NB4 (cell line): Measurements from ENCODE around the gene PRR5L.
"Not testable (repeated sequence)": the region's sequence is repeated elsewhere in the genome, so short reads cannot be mapped to it uniquely, and the experiment has no call there.

Source experiments
- DNase-seq: peaks from one replicate; pipeline ENCODE4 v3.0.0; 2010; ENCODE audit warnings: low read depth
- H3K4me3 ChIP-seq: one replicate; pipeline ENCODE4 v1.5.1; 2011; ENCODE audit warnings: mild to moderate bottlenecking, low read depth, low read length, moderate library complexity
- MYC ChIP-seq: IDR thresholded peaks from 2 replicates; pipeline ENCODE4 v1.6.1; 2011; ENCODE audit warnings: low read depth, low read length
- POLR2A ChIP-seq: IDR thresholded peaks from 2 replicates; pipeline ENCODE4 v1.6.1; 2011; ENCODE audit warnings: mild to moderate bottlenecking; ENCODE audit not compliant: insufficient read length; ENCODE audit errors: extremely low read depth
- TF ChIP-seq, protein P1 (sequence below): IDR thresholded peaks from 2 replicates; pipeline ENCODE4 v1.6.1; 2011; ENCODE audit warnings: low read depth, low read length
- TF ChIP-seq, protein P2 (sequence below): IDR thresholded peaks from one replicate; pipeline ENCODE4 v1.5.1; 2012; ENCODE audit warnings: low read depth, low read length

PRR5L gene

DNA sequence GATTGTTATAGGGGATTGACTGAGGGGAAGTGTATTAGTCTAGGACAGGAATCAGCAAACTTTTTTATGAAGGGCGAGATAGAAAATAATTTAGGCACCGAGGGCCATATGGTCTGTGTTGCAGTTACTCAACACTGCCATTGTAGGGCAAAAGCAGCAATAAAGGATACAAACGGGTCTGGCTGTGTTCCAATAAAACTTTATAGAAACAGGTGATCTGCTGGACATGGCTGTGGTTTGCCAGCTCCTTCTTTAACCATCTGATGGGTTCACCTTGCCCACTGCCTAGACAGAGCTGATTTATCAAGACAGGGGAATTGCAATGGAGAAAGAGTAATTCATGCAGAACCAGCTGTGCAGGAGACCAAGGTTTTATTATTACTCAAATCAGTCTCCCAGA, 20.0 kb downstream of the PRR5L start:
- H3K4me3 ChIP-seq = no peak overlapping the region
- DNase-seq = no peak
- TF ChIP-seq, protein P1, sequence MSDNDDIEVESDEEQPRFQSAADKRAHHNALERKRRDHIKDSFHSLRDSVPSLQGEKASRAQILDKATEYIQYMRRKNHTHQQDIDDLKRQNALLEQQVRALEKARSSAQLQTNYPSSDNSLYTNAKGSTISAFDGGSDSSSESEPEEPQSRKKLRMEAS = no peak

DNA sequence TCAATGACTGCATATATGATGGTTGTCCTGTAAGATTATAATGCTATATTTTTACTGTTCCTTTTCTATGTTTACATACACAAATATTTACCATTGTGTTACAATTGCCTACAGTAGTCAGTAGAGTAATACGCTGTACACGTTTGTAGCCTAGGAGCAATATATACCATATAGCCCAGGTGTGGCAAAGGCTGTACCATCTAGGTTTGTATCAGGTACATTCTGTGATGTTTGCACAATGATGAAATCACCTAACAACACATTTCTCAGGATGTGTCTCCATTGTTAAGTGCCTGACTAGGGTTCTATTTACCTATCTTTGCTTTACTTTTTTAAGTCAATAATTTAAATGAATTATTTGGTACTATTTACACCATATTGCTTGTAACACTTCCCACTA, 21.9 kb downstream of the PRR5L start:
- TF ChIP-seq POLR2A (no peak), MYC (no peak)
- TF ChIP-seq, protein P2, sequence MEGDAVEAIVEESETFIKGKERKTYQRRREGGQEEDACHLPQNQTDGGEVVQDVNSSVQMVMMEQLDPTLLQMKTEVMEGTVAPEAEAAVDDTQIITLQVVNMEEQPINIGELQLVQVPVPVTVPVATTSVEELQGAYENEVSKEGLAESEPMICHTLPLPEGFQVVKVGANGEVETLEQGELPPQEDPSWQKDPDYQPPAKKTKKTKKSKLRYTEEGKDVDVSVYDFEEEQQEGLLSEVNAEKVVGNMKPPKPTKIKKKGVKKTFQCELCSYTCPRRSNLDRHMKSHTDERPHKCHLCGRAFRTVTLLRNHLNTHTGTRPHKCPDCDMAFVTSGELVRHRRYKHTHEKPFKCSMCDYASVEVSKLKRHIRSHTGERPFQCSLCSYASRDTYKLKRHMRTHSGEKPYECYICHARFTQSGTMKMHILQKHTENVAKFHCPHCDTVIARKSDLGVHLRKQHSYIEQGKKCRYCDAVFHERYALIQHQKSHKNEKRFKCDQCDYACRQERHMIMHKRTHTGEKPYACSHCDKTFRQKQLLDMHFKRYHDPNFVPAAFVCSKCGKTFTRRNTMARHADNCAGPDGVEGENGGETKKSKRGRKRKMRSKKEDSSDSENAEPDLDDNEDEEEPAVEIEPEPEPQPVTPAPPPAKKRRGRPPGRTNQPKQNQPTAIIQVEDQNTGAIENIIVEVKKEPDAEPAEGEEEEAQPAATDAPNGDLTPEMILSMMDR = no peak
- TF ChIP-seq, protein P1 = no peak
- H3K4me3 ChIP-seq = no peak overlapping the region
- DNase-seq = no peak

DNA sequence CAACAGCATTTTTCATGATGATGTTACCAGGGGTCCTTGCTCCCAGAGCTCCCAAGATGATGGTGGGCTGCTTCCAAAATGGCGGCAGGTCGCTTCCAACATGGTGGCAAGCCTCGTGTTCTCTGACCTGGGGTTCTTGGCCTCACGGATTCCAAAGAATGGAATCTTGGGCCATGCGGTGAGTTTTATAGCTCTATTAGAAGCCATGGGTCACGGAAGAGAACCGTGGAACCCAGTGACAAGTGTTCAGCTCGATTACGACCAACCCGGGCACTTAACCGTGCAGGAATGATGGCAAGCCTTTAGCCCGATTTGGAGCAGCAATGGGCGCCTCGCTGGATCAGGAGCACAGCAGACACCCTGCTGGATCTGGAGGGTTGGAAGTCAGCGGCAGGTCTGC, 28.9 kb downstream of the PRR5L start:
- not testable (repeated sequence) for H3K4me3 ChIP-seq, DNase-seq

DNA sequence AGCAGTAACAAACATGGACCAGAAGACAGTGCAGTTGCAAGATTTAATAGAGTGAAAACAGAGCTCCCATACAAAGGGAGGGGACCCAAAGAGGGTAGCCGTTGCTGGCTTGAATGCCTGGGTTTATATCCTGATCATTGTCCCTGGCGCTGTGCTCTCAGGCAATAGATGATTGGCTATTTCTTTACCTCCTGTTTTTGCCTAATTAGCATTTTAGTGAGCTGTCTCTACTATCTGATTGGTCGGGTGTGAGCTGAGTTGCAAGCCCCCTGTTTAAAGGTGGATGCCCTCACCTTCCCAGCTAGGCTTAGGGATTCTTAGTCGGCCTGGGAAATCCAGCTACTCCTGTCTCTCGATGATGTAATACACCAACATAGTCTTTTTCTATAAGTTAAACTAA, 29.3 kb downstream of the PRR5L start:
- DNase-seq = not testable (repeated sequence)

DNA sequence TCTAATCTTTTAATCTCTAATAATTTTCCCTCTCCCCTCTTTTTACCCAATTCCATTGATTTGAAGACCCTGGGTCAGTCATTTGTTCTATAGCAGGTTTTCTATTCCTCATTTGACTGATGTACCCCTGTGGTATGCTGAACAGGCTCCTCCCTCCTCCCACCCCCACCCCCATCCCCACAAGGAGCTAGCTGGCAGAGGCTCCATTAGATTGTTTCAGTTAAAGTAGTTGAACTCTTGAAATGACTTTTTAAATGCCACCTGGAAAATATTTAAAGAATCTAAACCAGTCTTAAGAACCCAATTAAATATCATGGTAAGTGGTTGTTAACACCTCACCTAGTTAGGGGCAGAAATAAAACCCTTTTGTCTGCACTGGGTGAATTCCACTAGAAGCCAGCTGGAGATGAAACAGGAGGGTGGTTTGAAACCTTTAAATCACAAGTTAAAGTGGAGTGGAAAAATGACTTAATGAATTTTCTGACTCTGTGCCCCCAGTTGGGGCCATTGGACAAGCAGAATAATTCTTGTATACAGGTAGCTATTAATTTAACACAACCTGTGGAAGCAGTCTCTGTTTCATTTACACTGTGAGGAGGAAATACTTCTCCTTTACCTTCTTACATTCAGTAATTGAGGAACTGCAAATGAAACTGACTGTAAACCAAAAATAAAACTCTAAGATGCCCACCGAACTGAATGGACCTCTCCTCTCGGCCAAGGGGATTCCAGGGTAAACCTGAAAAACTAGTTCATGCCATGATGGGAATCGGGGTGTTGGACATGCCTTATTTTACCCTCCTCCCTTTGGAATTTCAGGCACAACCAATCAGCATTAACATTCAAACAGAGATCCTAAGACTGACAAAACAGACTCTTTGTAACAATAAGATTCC, 30.7 kb downstream of the PRR5L start:
- DNase-seq = no peak
- no peak for TF ChIP-seq POLR2A
- TF ChIP-seq, protein P2 = no peak
- TF ChIP-seq, protein P1 = no peak
- TF ChIP-seq MYC = no peak
- H3K4me3 ChIP-seq = no peak overlapping the region

More for the DNA sequence above, 29.3 kb downstream of the PRR5L start:
- not testable (repeated sequence) for H3K4me3 ChIP-seq

DNA sequence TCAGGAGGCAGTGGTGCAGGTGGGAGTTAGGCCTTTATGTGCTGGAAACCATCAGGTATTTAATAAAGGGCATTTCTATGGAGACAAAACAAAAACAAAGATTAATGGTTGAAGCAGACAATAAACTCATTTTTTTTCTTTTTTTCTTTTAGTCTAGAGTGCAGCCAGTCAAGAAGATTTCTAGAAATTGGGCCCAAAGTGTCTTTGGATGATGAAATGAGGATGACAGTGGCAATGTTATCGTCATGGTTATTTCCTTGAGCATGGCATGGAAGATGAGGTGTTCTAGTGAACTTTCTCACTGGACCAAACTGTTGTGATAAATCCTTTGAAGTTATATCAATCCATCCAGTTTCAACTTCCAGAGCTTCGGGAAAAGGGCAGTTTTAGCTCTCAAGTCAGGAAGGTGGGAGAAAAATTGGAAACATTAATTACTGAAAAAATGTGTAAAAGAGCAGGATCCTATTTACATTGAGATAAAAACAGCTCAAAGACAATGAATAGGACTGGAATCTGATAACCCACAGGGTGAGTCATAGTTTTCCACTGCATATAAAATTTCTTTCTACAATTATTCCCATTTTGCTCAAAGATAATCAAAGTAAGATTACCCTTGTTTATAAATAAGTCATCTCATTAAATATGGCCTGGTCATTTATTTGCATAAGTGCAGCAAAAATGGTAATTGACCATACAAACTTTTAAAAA, 33.0 kb downstream of the PRR5L start:
- no peak overlapping the region for H3K4me3 ChIP-seq
- DNase-seq = no peak
- TF ChIP-seq, protein P1 = no peak
- TF ChIP-seq, protein P2 = no peak
- TF ChIP-seq POLR2A (no peak), MYC (no peak)

DNA sequence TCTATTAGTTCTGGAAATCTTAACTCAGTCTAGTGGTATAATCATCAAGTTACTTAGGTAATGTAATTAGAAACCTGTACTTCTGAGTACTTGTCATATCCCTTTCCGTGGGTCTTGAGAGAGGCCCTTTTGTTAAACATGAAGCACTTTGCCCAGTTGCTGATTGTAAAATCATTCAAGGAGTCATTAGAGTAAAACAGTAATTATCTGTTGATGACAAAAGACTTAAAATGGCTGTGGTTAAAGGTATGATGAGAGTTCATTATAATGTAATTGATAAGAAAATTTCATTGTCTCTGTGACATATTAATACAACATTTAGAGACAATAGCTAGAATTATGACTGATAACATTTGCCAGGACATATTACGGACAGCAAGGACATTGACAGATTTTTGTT, 34.3 kb downstream of the PRR5L start:
- TF ChIP-seq POLR2A = no peak
- TF ChIP-seq, protein P1 = no peak
- TF ChIP-seq, protein P2 = no peak
- TF ChIP-seq MYC = no peak
- H3K4me3 ChIP-seq = no peak overlapping the region
- DNase-seq = no peak
